Endothelial cell of umbilical vein (primary cell): Measurements from ENCODE around the gene PHF23.

Experiments
- EZH2 ChIP-seq: IDR thresholded peaks from 2 replicates; pipeline ENCODE4 v1.6.1; 2012; ENCODE audit warnings: borderline replicate concordance, low read depth, mild to moderate bottlenecking, moderate library complexity, low read length, inconsistent platforms; ENCODE audit not compliant: severe bottlenecking
- FOS ChIP-seq: IDR thresholded peaks from 2 replicates; pipeline ENCODE4 v1.6.1; 2011; ENCODE audit warnings: mild to moderate bottlenecking, low read length, moderate library complexity, borderline replicate concordance; ENCODE audit not compliant: insufficient read depth
- GATA2 ChIP-seq: IDR thresholded peaks from 2 replicates; pipeline ENCODE4 v1.7.0; 2011; ENCODE audit warnings: low read depth, mild to moderate bottlenecking, moderate library complexity, mixed read lengths, low read length; ENCODE audit not compliant: insufficient read length, insufficient read depth
- JUN ChIP-seq: IDR thresholded peaks from 2 replicates; pipeline ENCODE4 v1.6.1; 2011; ENCODE audit warnings: borderline replicate concordance, low read depth; ENCODE audit not compliant: insufficient read length, insufficient read depth
- MYC ChIP-seq: IDR thresholded peaks from one replicate; pipeline ENCODE4 v1.6.1; 2011; ENCODE audit warnings: mild to moderate bottlenecking, low read depth, low read length
- POLR2A ChIP-seq: IDR thresholded peaks from 2 replicates; pipeline ENCODE4 v1.6.1; 2012; ENCODE audit warnings: low read depth, mild to moderate bottlenecking, control low read depth, low read length
- POLR2AphosphoS5 ChIP-seq: IDR thresholded peaks from 2 replicates; pipeline ENCODE4 v1.6.1; 2012; ENCODE audit warnings: low read depth, mild to moderate bottlenecking, control low read depth, low read length, moderate library complexity; ENCODE audit not compliant: insufficient read depth
- TF ChIP-seq, protein P1 (sequence below), 2 donors: IDR thresholded peaks; 1 replicate in 1 of 2; 2 replicates in 1 of 2; pipeline ENCODE4 v1.5.1; 2011; ENCODE audit warnings: low read length in 2 of 2, mild to moderate bottlenecking in 2 of 2, moderate library complexity in 2 of 2, control low read depth in 1 of 2, inconsistent platforms in 1 of 2, low read depth in 1 of 2; ENCODE audit not compliant: insufficient read depth in 1 of 2; ENCODE audit errors: extremely low read depth in 1 of 2
- TF ChIP-seq, protein P2 (sequence below): IDR thresholded peaks from 2 replicates; pipeline ENCODE4 v1.6.1; 2011; ENCODE audit not compliant: insufficient read depth, insufficient read length

DNA sequence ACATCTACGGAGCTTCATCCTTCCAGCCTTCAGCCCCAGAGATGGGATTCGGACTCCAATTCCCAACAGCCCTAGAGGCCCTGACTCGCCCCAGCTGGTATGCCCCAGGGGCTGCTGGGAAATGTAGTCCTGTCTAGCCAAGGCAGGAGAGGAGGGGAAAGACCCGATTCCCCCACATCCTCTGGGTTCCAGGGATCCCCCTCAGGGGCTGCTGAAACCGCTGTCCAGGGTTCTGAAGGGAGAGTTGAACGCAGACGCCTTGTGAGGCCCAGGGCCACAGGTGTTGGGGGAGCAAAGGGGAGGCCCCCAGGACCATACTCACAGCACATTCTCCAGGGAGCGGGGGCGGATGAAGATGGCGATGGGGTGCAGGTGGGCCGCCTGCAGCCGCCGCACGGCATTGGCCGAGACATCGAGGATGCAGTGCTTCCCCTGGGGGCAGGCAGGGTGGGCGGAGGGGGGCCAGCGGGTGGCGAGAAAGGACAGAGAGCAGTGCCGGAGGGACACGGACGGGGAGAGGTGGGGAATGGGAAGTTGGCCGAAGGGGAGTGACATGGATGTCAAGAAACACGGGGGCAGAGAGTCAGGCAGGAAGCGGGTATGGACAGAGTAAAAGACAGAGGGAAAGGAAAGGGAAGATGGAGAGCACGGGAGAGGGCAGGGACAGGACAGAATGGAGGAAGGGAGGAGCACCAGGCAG, 47.5 kb downstream of the PHF23 start:
- TF ChIP-seq, protein P1, sequence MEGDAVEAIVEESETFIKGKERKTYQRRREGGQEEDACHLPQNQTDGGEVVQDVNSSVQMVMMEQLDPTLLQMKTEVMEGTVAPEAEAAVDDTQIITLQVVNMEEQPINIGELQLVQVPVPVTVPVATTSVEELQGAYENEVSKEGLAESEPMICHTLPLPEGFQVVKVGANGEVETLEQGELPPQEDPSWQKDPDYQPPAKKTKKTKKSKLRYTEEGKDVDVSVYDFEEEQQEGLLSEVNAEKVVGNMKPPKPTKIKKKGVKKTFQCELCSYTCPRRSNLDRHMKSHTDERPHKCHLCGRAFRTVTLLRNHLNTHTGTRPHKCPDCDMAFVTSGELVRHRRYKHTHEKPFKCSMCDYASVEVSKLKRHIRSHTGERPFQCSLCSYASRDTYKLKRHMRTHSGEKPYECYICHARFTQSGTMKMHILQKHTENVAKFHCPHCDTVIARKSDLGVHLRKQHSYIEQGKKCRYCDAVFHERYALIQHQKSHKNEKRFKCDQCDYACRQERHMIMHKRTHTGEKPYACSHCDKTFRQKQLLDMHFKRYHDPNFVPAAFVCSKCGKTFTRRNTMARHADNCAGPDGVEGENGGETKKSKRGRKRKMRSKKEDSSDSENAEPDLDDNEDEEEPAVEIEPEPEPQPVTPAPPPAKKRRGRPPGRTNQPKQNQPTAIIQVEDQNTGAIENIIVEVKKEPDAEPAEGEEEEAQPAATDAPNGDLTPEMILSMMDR (IDR thresholded peaks at IDR 0.05; ENCODE audit: extremely low read depth in 1 of 2, insufficient read depth in 1 of 2, low read depth in 1 of 2, low read length in 2 of 2), result no peak
- no peak for TF ChIP-seq POLR2AphosphoS5
- no peak for TF ChIP-seq EZH2
- no peak for TF ChIP-seq GATA2
- TF ChIP-seq, protein P2, sequence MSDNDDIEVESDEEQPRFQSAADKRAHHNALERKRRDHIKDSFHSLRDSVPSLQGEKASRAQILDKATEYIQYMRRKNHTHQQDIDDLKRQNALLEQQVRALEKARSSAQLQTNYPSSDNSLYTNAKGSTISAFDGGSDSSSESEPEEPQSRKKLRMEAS, result no peak
- no peak for TF ChIP-seq POLR2A
- no peak for TF ChIP-seq MYC
- TF ChIP-seq JUN, result no peak
- TF ChIP-seq FOS, result peak; percentile 42
